ENCODE data around the gene HIRA.

DNA sequence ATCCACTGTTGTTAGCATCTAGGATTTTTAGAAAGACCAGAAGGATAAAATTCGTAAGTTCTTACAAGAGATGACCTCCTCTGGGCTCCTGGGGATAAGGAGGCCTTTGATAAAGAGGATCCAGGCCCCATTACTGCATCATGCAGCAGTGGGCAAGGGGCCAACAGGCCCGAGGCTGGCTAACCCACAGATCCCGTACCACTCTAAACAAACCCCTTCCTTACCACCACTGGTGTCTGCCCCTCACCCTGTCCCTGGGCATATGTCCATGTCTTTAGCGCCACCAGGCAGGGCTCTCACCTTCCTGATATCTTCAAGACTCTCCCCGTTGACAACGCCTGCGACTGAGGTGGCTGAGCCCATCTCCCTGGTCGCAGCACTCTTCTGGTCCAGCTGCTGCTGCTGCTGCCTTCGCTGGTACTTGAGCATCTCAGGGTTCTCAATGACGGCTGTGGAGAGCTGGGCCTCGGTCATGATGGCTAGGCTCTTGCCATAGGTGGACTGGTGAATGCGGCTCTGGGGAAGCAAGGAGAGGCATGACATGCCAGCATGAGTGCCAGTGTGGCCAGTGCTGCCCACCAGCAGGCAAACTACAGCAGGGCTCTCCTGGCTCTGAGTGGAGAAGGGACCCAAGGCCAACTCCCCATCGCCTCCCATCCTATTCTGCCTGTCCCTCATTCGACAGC lies 46.2 kb downstream of the HIRA start:
- TF ChIP-seq, protein P1, sequence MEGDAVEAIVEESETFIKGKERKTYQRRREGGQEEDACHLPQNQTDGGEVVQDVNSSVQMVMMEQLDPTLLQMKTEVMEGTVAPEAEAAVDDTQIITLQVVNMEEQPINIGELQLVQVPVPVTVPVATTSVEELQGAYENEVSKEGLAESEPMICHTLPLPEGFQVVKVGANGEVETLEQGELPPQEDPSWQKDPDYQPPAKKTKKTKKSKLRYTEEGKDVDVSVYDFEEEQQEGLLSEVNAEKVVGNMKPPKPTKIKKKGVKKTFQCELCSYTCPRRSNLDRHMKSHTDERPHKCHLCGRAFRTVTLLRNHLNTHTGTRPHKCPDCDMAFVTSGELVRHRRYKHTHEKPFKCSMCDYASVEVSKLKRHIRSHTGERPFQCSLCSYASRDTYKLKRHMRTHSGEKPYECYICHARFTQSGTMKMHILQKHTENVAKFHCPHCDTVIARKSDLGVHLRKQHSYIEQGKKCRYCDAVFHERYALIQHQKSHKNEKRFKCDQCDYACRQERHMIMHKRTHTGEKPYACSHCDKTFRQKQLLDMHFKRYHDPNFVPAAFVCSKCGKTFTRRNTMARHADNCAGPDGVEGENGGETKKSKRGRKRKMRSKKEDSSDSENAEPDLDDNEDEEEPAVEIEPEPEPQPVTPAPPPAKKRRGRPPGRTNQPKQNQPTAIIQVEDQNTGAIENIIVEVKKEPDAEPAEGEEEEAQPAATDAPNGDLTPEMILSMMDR (IDR thresholded peaks at IDR 0.05; ENCODE audit: insufficient read depth, low read length, poor library complexity, severe bottlenecking): no peak
- TF ChIP-seq EZH2phosphoT487 (conservative IDR thresholded peaks at IDR 0.05; ENCODE audit: low read length): no peak
